ENCODE data around the gene MCHR1. TPM values are rescaled to one million over a fixed set of nuclear protein-coding genes. Genes with fewer than 3 reads are reported as not detected.

MCHR1 gene
- polyA plus RNA-seq, 1 donor (not counting 4 experiments of a cell fraction or from before 2014, with no cell fraction given), result 0.12 TPM

GRCh38 chr22:40728731-40729189 is 49.5 kb downstream of the MCHR1 start:
- FAIRE-seq (peak; percentile 94), DNase-seq (ENCODE audit: low read depth, low spot score) (peak; percentile 89)
- Histone ChIP-seq H3K27me3 (ENCODE audit: control insufficient read depth, extremely low read depth, insufficient read depth, low read length) (no peaks in the 10 kb centered on the region), H2AFZ (ENCODE audit: control insufficient read depth, low read length) (peak overlapping the region; percentile 73), H3K4me1 (ENCODE audit: control insufficient read depth, extremely low read depth, insufficient read depth, low read length) (peaks cover 36% of the 10 kb centered on the region), H3K79me2 (ENCODE audit: control insufficient read depth, insufficient read depth, low read length) (no peaks in the 10 kb centered on the region), H3K27ac (ENCODE audit: control insufficient read depth, insufficient read depth, low read length) (peak overlapping the region; percentile 77), H3K4me2 (ENCODE audit: control insufficient read depth, extremely low read depth, insufficient read depth, low read depth, low read length) (peak overlapping the region; percentile 78), H3K9me3 (ENCODE audit: control insufficient read depth, low read depth, low read length) (no peaks in the 10 kb centered on the region), H3K9ac (ENCODE audit: control insufficient read depth, extremely low read depth, insufficient read depth, low read length) (peak overlapping the region; percentile 68), H3K9me1 (ENCODE audit: control insufficient read depth, extremely low read depth, insufficient read depth, low read length) (no peaks in the 10 kb centered on the region), H4K20me1 (ENCODE audit: control insufficient read depth, extremely low read depth, insufficient read depth, low read length) (no peaks in the 10 kb centered on the region), H3K4me3 (ENCODE audit: control insufficient read depth in 2 of 3, extremely low read depth in 1 of 3, insufficient read depth in 2 of 3, low read depth in 1 of 3, low read length in 3 of 3) (peak overlapping the region in 2 of 3 experiments; percentile 36 to 46), H3K36me3 (ENCODE audit: control insufficient read depth in 2 of 2, extremely low read depth in 1 of 2, insufficient read depth in 2 of 2, low read length in 2 of 2) (no peaks in the 10 kb centered on the region)
- dilution Hi-C loops (cut with MboI; ENCODE audit: extremely low pct_ligation_motif_present, low sequenced_read_pairs), result no loop called here
- TF ChIP-seq EZH2 (IDR thresholded peaks at IDR 0.05; ENCODE audit: low read length), result no peak

GRCh38 chr22:40729284-40729683 is 50.0 kb downstream of the MCHR1 start:
- no peak overlapping the region for H3K4me2 ChIP-seq (ENCODE audit: control insufficient read depth, extremely low read depth, insufficient read depth, low read depth, low read length)

More at GRCh38 chr22:40729284-40729683, 50.0 kb downstream of the MCHR1 start:
- Histone ChIP-seq H3K27me3 (ENCODE audit: control insufficient read depth, extremely low read depth, insufficient read depth, low read length) (no peaks in the 10 kb centered on the region), H2AFZ (ENCODE audit: control insufficient read depth, low read length) (no peak overlapping the region), H3K9me3 (ENCODE audit: control insufficient read depth, low read depth, low read length) (no peaks in the 10 kb centered on the region), H3K9me1 (ENCODE audit: control insufficient read depth, extremely low read depth, insufficient read depth, low read length) (no peaks in the 10 kb centered on the region), H3K79me2 (ENCODE audit: control insufficient read depth, insufficient read depth, low read length) (no peaks in the 10 kb centered on the region), H3K36me3 (ENCODE audit: control insufficient read depth in 2 of 2, extremely low read depth in 1 of 2, insufficient read depth in 2 of 2, low read length in 2 of 2) (no peaks in the 10 kb centered on the region), H3K4me3 (ENCODE audit: control insufficient read depth in 2 of 3, extremely low read depth in 1 of 3, insufficient read depth in 2 of 3, low read depth in 1 of 3, low read length in 3 of 3) (no peak overlapping the region), H3K9ac (ENCODE audit: control insufficient read depth, extremely low read depth, insufficient read depth, low read length) (no peak overlapping the region), H4K20me1 (ENCODE audit: control insufficient read depth, extremely low read depth, insufficient read depth, low read length) (no peaks in the 10 kb centered on the region), H3K27ac (ENCODE audit: control insufficient read depth, insufficient read depth, low read length) (no peak overlapping the region), H3K4me1 (ENCODE audit: control insufficient read depth, extremely low read depth, insufficient read depth, low read length) (peaks cover 36% of the 10 kb centered on the region)
- FAIRE-seq (no peak), DNase-seq (ENCODE audit: low read depth, low spot score) (no peak)
- TF ChIP-seq EZH2 (IDR thresholded peaks at IDR 0.05; ENCODE audit: low read length) (no peak), CTCF (optimal IDR thresholded peaks at IDR 0.05 in 1 of 3, IDR thresholded peaks at IDR 0.05 in 1 of 3, conservative IDR thresholded peaks at IDR 0.05 in 1 of 3; ENCODE audit: extremely low read depth in 1 of 3, insufficient read depth in 2 of 3, low read length in 3 of 3) (no peak)
- dilution Hi-C loops (cut with MboI; ENCODE audit: extremely low pct_ligation_motif_present, low sequenced_read_pairs), result no loop called here

Other genes with a start within 250 kb of the MCHR1 start
- 5.6 to 14.3 TPM (median 6.5 TPM) in 3 replicates for gene MRTFA, start 42.8 kb upstream of the MCHR1 start, polyA plus RNA-seq
- 31.7 to 40.0 TPM (median 38.0 TPM) in 3 replicates for gene SLC25A17, start 139.9 kb downstream of the MCHR1 start, polyA plus RNA-seq
- 111 to 185 TPM (median 166 TPM) in 3 replicates for gene ST13, start 177.2 kb downstream of the MCHR1 start, polyA plus RNA-seq
- gene XPNPEP3, start 177.7 kb downstream of the MCHR1 start, polyA plus RNA-seq, result 18.0 to 27.6 TPM (median 21.1 TPM) in 3 replicates
- gene DNAJB7, start 182.6 kb downstream of the MCHR1 start, polyA plus RNA-seq, result not detected in 3 replicates

Data from keratinocyte (primary cell).